Measurements from ENCODE around the gene ADH4.

The ADH4 gene

DNA sequence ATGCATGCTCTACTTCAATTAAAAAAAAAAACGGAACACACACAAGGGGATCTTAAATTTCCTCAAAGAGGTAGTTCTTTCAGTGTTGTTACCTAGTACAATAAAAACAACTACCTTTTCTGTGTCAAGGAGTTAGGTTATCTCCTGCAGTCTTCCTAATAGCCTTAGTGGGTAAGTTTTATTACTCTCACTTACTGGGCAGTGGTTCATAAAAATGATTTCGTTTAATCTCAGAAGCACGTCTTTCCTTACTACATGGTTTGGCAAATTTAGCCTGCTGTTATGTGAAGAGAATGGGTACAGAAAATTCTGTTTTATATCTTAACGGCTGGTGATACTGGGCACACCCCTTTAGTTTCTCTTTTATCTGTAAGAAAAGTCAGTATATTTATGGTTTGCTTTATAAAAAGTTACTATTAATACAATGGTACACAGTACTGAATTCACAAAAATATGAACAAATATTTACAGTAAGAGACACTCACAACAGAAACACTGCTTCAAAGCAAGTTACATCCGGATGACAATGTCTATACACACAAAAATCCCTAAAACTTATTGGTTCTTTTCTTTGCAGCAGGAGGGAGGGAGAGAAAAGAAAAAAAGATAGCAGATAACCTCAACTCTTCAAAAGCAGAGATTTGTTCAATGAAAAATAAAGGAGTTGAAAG is 64.3 kb downstream of the ADH4 start:
- DNase-seq (ENCODE audit: low spot score), result no peak

DNA sequence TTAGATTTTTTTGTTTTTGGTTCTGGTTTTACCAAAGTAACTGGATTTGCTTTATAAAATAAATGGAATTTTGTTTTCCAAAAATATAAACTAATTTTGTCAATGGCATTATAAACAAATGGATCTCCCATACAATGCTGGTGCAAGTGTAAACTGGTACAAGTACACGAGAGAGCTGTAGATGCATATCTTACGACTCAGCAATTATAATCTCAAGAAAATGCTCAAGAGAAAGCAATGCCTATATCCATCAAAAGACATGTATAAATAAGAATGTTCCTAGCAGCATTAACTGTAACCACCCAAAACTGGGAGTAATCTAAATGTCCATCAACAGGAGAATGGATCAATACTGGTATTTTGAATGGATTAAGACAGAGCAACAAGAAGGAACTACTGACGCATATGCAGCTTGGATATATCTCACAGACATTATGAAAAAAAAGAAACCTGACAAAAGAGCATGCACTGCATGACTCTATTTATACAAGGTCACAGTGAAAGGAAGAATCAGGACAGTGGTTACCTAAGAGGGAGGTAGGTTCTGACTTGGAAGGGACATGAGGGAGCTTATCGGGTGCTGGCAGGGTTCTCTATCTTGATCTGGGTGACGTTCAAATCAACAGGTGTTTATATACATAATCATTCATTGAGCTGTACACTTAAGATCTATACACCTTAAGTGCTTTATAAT is 65.0 kb downstream of the ADH4 start:
- no peak for DNase-seq (ENCODE audit: low spot score)

GRCh38 chr4:99078336-99078735 is 65.8 kb downstream of the ADH4 start:
- DNase-seq (ENCODE audit: low spot score), result no peak

DNA sequence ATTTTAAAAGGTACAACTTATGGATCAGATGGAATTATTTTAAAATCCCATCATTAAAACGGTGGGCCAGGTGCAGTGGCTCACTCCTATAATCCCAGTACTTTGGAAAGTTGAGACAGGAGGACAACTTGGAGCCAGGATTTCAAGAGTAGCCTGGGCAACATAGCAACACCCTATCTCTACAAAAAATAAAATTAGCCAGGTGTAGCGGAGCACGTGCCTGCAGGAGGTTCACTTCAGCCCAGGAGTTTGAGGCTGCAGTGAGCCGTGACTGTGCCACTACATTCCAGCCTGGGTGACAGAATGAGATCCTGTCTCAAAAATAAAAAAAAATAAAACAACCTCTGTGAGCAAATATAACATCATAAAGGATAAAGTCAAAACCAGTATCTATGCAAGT is 66.9 kb downstream of the ADH4 start:
- no peak for DNase-seq (ENCODE audit: low spot score)

DNA sequence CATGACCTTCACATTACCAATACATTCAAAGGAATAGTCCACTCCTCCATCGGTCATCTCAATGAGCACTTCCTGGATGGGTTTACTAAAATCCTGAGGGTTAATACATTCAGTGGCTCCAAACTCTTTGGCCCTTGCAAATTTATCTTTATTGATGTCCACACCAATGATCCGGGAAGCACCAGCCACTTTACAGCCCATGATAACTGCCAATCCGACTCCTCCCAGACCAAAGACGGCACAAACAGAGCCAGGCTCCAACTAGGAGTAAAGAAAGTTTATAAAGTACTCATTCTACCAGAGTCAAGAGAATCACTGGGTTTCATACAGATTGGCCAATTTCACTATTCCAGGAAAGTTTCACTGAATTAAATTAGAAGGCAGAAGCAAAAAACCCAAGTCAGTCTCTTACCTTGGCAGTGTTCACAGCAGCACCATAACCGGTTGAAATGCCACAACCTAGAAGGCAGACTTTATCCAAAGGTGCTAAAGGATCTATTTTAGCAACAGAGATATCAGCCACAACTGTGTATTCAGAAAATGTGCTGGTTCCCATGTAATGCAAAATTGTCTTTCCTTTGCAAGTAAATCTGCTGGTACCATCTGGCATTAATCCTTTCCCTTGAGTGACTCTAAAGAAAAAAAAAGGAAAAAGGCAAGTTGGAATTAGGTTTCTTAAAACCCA is 67.7 kb downstream of the ADH4 start:
- DNase-seq (ENCODE audit: low spot score), result no peak

DNA sequence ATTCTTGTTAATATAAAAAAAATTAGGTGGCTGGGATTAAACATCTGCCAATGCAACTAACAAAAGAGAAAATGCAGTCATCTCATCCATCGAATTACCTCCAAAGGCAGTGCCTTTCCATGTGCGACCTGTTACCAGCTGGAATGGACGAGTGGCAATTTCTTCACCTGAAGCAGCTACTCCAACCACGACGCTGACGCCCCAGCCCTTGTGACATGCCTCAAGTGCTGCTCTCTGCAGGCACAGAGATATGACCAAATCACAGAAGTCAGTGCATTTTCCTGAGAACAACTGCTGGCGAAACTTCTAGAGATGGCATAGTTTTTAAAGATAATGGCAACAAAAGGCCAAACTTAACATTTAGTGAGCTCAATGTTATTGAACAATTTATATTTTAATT is 69.3 kb downstream of the ADH4 start:
- no peak for DNase-seq (ENCODE audit: low spot score)

Data from AG20443 (cell line).